NCI-H128 (cell line): ENCODE data around the gene C16orf96.

Experiments
- DNase-seq: peaks from one replicate; lab custom pipeline; 2025; ENCODE audit not compliant: unreplicated experiment; lab: John Stamatoyannopoulos, UW

Gene C16orf96

GRCh38 chr16:4556112-4556511, at the start of gene C16orf96:
Gene C16orf96 (plus strand): TSS chr16:4556340. CDS start chr16:4556490, 150 bp downstream.
- no peak for DNase-seq

- no peak for DNase-seq
These were observed 49.7 kb upstream of the C16orf96 start for GRCh38 chr16:4506450-4506849.

GRCh38 chr16:4507588-4508345, 48.4 kb upstream of the C16orf96 start:
- DNase-seq = no peak

- no peak for DNase-seq
These were observed 47.3 kb upstream of the C16orf96 start for GRCh38 chr16:4508806-4509205.

GRCh38 chr16:4509420-4509819, 46.7 kb upstream of the C16orf96 start:
- no peak for DNase-seq

- DNase-seq = no peak
These were observed 46.0 kb upstream of the C16orf96 start for GRCh38 chr16:4510131-4510530.

- DNase-seq = no peak
These were observed 45.3 kb upstream of the C16orf96 start for GRCh38 chr16:4510747-4511426.

- DNase-seq = no peak
These were observed 44.6 kb upstream of the C16orf96 start for GRCh38 chr16:4511441-4512082.

GRCh38 chr16:4512473-4512872, 43.7 kb upstream of the C16orf96 start:
- no peak for DNase-seq

GRCh38 chr16:4513086-4513860, 42.9 kb upstream of the C16orf96 start:
- no peak for DNase-seq

GRCh38 chr16:4513881-4514280, 42.3 kb upstream of the C16orf96 start:
- DNase-seq = no peak

GRCh38 chr16:4514606-4515005, 41.5 kb upstream of the C16orf96 start:
- DNase-seq = no peak

GRCh38 chr16:4515611-4516233, 40.4 kb upstream of the C16orf96 start:
- no peak for DNase-seq

- no peak for DNase-seq
These were observed 38.1 kb upstream of the C16orf96 start for GRCh38 chr16:4517812-4518680.

- no peak for DNase-seq
These were observed 36.7 kb upstream of the C16orf96 start for GRCh38 chr16:4519274-4520058.

- DNase-seq = no peak
These were observed 35.2 kb upstream of the C16orf96 start for GRCh38 chr16:4520913-4521312.

- DNase-seq = no peak
These were observed 34.0 kb upstream of the C16orf96 start for GRCh38 chr16:4522051-4522581.

- DNase-seq = no peak
These were observed 32.5 kb upstream of the C16orf96 start for GRCh38 chr16:4523686-4524085.

GRCh38 chr16:4524571-4524970, 31.6 kb upstream of the C16orf96 start:
- no peak for DNase-seq
